H9 (cell line): ENCODE measurements around the gene FAM114A1. TPM values are rescaled to one million over a fixed set of nuclear protein-coding genes. Genes with fewer than 3 reads are reported as not detected.

Experiments
- DNase-seq: peaks from one replicate; pipeline ENCODE4 v3.0.0-alpha.2; 2017
- H2AFZ ChIP-seq: one replicate; pipeline ENCODE4 v1.6.1; 2013; ENCODE audit warnings: mild to moderate bottlenecking, low read length, control low read depth, moderate library complexity
- H2AK5ac ChIP-seq: 2 replicates; pipeline ENCODE4 v1.6.1; 2013; ENCODE audit warnings: low read length, control low read depth, mixed read lengths; ENCODE audit not compliant: insufficient read length
- H2BK120ac ChIP-seq: one replicate; pipeline ENCODE4 v1.6.1; 2013; ENCODE audit warnings: low read depth, mild to moderate bottlenecking, low read length, control low read depth, inconsistent platforms; ENCODE audit not compliant: poor library complexity, severe bottlenecking
- H2BK12ac ChIP-seq: 2 replicates; pipeline ENCODE4 v1.6.1; 2013; ENCODE audit warnings: low read length, control low read depth, mixed read lengths, low read depth; ENCODE audit not compliant: insufficient read length
- H2BK15ac ChIP-seq: 2 replicates; pipeline ENCODE4 v1.6.1; 2013; ENCODE audit warnings: low read depth, low read length, control low read depth
- H2BK20ac ChIP-seq: one replicate; pipeline ENCODE4 v1.6.1; 2013; ENCODE audit warnings: low read depth, mild to moderate bottlenecking, low read length, control low read depth, inconsistent platforms; ENCODE audit not compliant: poor library complexity, severe bottlenecking
- H2BK5ac ChIP-seq: 2 replicates; pipeline ENCODE4 v1.6.1; 2013; ENCODE audit warnings: low read length, control low read depth, mixed read lengths; ENCODE audit not compliant: insufficient read length
- H3K14ac ChIP-seq: 2 replicates; pipeline ENCODE4 v1.6.1; 2013; ENCODE audit warnings: low read length, control low read depth; ENCODE audit not compliant: insufficient read depth
- H3K18ac ChIP-seq: 2 replicates; pipeline ENCODE4 v1.6.1; 2013; ENCODE audit warnings: low read depth, mild to moderate bottlenecking, mixed read lengths, low read length, control low read depth; ENCODE audit not compliant: insufficient read length
- H3K23ac ChIP-seq: 2 replicates; pipeline ENCODE4 v1.6.1; 2013; ENCODE audit warnings: low read length, control low read depth, mixed read lengths, low read depth; ENCODE audit not compliant: insufficient read length
- H3K23me2 ChIP-seq: 2 replicates; pipeline ENCODE4 v1.6.1; 2013; ENCODE audit warnings: low read depth, mild to moderate bottlenecking, mixed read lengths, low read length, control low read depth; ENCODE audit not compliant: insufficient read length, poor library complexity, severe bottlenecking
- H3K27ac ChIP-seq: 2 replicates; pipeline ENCODE4 v1.5.1; 2013; ENCODE audit warnings: low read length, control low read depth, mixed read lengths, low read depth; ENCODE audit not compliant: insufficient read length
- H3K27me3 ChIP-seq: 2 replicates; pipeline ENCODE4 v1.6.1; 2013; ENCODE audit warnings: low read length, control low read depth, inconsistent platforms; ENCODE audit not compliant: insufficient read depth
- H3K4ac ChIP-seq: 2 replicates; pipeline ENCODE4 v1.6.1; 2013; ENCODE audit warnings: low read depth, mild to moderate bottlenecking, control low read depth, inconsistent platforms, low read length, moderate library complexity
- H3K4me1 ChIP-seq: 2 replicates; pipeline ENCODE4 v1.6.1; 2013; ENCODE audit warnings: low read length, control low read depth, inconsistent platforms; ENCODE audit not compliant: insufficient read depth
- H3K4me2 ChIP-seq: 2 replicates; pipeline ENCODE4 v1.6.1; 2013; ENCODE audit warnings: low read length, control low read depth, mixed read lengths; ENCODE audit not compliant: insufficient read length, insufficient read depth
- H3K56ac ChIP-seq: 2 replicates; pipeline ENCODE4 v1.6.1; 2013; ENCODE audit warnings: low read depth, mild to moderate bottlenecking, mixed read lengths, low read length, control low read depth; ENCODE audit not compliant: insufficient read length
- H3K79me1 ChIP-seq: 2 replicates; pipeline ENCODE4 v1.6.1; 2013; ENCODE audit warnings: low read depth, mild to moderate bottlenecking, moderate library complexity, low read length, control low read depth, inconsistent platforms; ENCODE audit not compliant: insufficient read depth, poor library complexity, severe bottlenecking
- H3K79me2 ChIP-seq: 2 replicates; pipeline ENCODE4 v1.6.1; 2013; ENCODE audit warnings: low read length, control low read depth, inconsistent platforms; ENCODE audit not compliant: insufficient read depth
- H3K9ac ChIP-seq: 2 replicates; pipeline ENCODE4 v1.6.1; 2013; ENCODE audit warnings: low read length, control low read depth, mixed read lengths; ENCODE audit not compliant: insufficient read length; ENCODE audit errors: extremely low read depth
- H3K9me3 ChIP-seq: one replicate; pipeline ENCODE4 v1.6.1; 2013; ENCODE audit warnings: low read depth, low read length, inconsistent platforms; ENCODE audit not compliant: control insufficient read depth
- H3T11ph ChIP-seq: one replicate; pipeline ENCODE4 v1.6.1; 2013; ENCODE audit warnings: mild to moderate bottlenecking, low read length, control low read depth, inconsistent platforms
- H4K20me1 ChIP-seq: one replicate; pipeline ENCODE4 v1.6.1; 2013; ENCODE audit not compliant: control insufficient read depth, insufficient read length, insufficient read depth
- H4K5ac ChIP-seq: 2 replicates; pipeline ENCODE4 v1.6.1; 2013; ENCODE audit warnings: low read depth, mild to moderate bottlenecking, mixed read lengths, low read length, control low read depth; ENCODE audit not compliant: insufficient read length
- H4K8ac ChIP-seq: replicated peaks from 2 replicates; pipeline ENCODE4 v1.6.1; 2013; ENCODE audit warnings: low read length, control low read depth, mixed read lengths, low read depth; ENCODE audit not compliant: insufficient read length
- H4K91ac ChIP-seq: 2 replicates; pipeline ENCODE4 v1.6.1; 2013; ENCODE audit warnings: low read depth, mild to moderate bottlenecking, moderate library complexity, mixed read lengths, low read length, control low read depth; ENCODE audit not compliant: insufficient read length
- H3K27ac Mint-ChIP-seq, 3 experiments: 2 replicates in 2 of 3; 3 replicates in 1 of 3; pipeline ENCODE4 v1.8.0; 2020 to 2021; ENCODE audit warnings: mixed read lengths in 3 of 3, mild to moderate bottlenecking in 1 of 3, moderate library complexity in 1 of 3
- H3K27me3 Mint-ChIP-seq: 2 replicates; pipeline ENCODE4 v1.8.0; 2021; ENCODE audit warnings: low read depth, mild to moderate bottlenecking, moderate library complexity, mixed read lengths
- H3K36me3 Mint-ChIP-seq, 3 experiments: 2 replicates in 2 of 3; 3 replicates in 1 of 3; pipeline ENCODE4 v1.8.0; 2020 to 2021; ENCODE audit warnings: low read depth in 3 of 3, mixed read lengths in 3 of 3; ENCODE audit not compliant: insufficient read depth in 1 of 3
- H3K4me1 Mint-ChIP-seq, 2 experiments: 2 replicates each; pipeline ENCODE4 v1.8.0; 2020; ENCODE audit warnings: mixed read lengths in 2 of 2
- H3K4me3 Mint-ChIP-seq, 2 experiments: 2 replicates in 1 of 2; 3 replicates in 1 of 2; pipeline ENCODE4 v1.8.0; 2020 to 2021; ENCODE audit warnings: mild to moderate bottlenecking in 2 of 2, mixed read lengths in 2 of 2, moderate library complexity in 1 of 2
- H3K9me3 Mint-ChIP-seq, 2 experiments: 2 replicates in 1 of 2; 3 replicates in 1 of 2; pipeline ENCODE4 v1.8.0; 2020; ENCODE audit warnings: mild to moderate bottlenecking in 2 of 2, mixed read lengths in 2 of 2, moderate library complexity in 1 of 2
- CTCF ChIP-seq: fragments of 200-600 bp; sonication (generic); conservative IDR thresholded peaks from 3 replicates; pipeline ENCODE4 v1.8.0; 2021; ENCODE audit warnings: antibody characterized with exemption, mild to moderate bottlenecking
- total RNA-seq: library from RNA; stranded (reverse); gene quantifications from 2 replicates; pipeline ENCODE4 v1.2.1, GENCODE V29; 2021

FAM114A1 gene
- total RNA-seq, 1 experiment from 2014 or later, result 9.9 TPM

DNA sequence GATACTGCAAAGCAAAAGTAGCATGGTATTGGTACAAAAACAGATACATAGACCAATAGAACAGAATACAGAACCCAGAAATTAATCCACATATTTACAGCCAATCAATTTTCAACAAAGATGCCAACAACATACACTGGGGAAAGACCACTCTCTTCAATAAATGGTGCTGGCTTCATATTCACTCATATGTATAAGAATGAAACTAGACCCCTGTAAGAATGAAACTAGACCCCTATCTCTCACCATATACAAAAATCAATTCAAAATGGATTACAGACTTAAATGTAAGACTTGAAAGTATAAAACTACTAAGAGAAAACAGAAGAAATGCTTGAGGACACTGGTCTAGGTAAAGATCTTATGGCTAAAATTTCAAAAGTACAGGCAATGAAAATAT is 30.3 kb upstream of the FAM114A1 start:
- Histone ChIP-seq H4K20me1 (no peaks in the 10 kb centered on the region), H3K23me2 (no peaks in the 10 kb centered on the region), H3T11ph (no peak overlapping the region), H2BK5ac (no peak overlapping the region), H3K27ac (no peak overlapping the region), H4K8ac (no peak overlapping the region), H3K79me2 (no peaks in the 10 kb centered on the region), H2AFZ (no peak overlapping the region), H3K4ac (no peak overlapping the region), H4K5ac (no peak overlapping the region), H3K4me1 (no peaks in the 10 kb centered on the region), H2AK5ac (no peak overlapping the region), H3K9ac (no peak overlapping the region), H3K14ac (no peak overlapping the region), H3K79me1 (no peaks in the 10 kb centered on the region), H3K9me3 (no peaks in the 10 kb centered on the region), H3K27me3 (no peaks in the 10 kb centered on the region), H3K4me2 (no peak overlapping the region), H2BK20ac (no peak overlapping the region), H3K56ac (no peak overlapping the region), H3K23ac (no peak overlapping the region), H2BK12ac (no peak overlapping the region), H4K91ac (no peak overlapping the region), H3K18ac (no peak overlapping the region), H2BK120ac (no peak overlapping the region), H2BK15ac (no peak overlapping the region)
- DNase-seq, result no peak
- Mint-ChIP-seq H3K4me3 (no peak overlapping the region), H3K27me3 (no peaks in the 10 kb centered on the region), H3K4me1 (peaks cover 0 to 1% of the 10 kb centered on the region in 2 experiments; a peak in 2 of 4 replicates), H3K9me3 (peaks cover 0 to 10% of the 10 kb centered on the region in 2 experiments; a peak in 3 of 5 replicates), H3K36me3 (no peaks in the 10 kb centered on the region; a peak in 2 of 7 replicates), H3K27ac (no peak overlapping the region)
- no peak for TF ChIP-seq CTCF
